Spinal cord (tissue), 10 donors: Measurements from ENCODE around the gene C16orf78. TPM values are rescaled to one million over a fixed set of nuclear protein-coding genes. Genes with fewer than 3 reads are reported as not detected.

Experiments
- DNase-seq, 6 donors: peaks; one replicate each; pipeline versions ENCODE4 v3.0.0 to v3.0.0-alpha.2; 2013 to 2015; ENCODE audit warnings: low spot score in 6 of 6, low read depth in 4 of 6
- H3K27ac ChIP-seq: one replicate; pipeline ENCODE4 v1.5.1; 2013; ENCODE audit warnings: low read depth, low read length, control low read depth
- H3K27me3 ChIP-seq: one replicate; pipeline ENCODE4 v1.6.1; 2013; ENCODE audit warnings: low read length; ENCODE audit not compliant: control insufficient read depth, insufficient read depth
- H3K36me3 ChIP-seq: one replicate; pipeline ENCODE4 v1.6.1; 2013; ENCODE audit warnings: low read length; ENCODE audit not compliant: control insufficient read depth, insufficient read depth
- H3K4me1 ChIP-seq: one replicate; pipeline ENCODE4 v1.6.1; 2013; ENCODE audit warnings: low read length; ENCODE audit not compliant: control insufficient read depth, insufficient read depth
- H3K4me3 ChIP-seq: one replicate; pipeline ENCODE4 v1.5.1; 2013; ENCODE audit warnings: low read depth, low read length, control low read depth
- H3K9me3 ChIP-seq: one replicate; pipeline ENCODE4 v1.6.1; 2013; ENCODE audit warnings: low read length; ENCODE audit not compliant: control insufficient read depth, insufficient read depth
- WGBS: methylation state at CpG from one replicate; pipeline ENCODE4 v1.1.5; 2013; ENCODE audit warnings: missing lambda C conversion rate; ENCODE audit not compliant: insufficient coverage; 5-methylcytosine and 5-hydroxymethylcytosine counted together
- polyA plus RNA-seq, 2 donors: library from polyadenylated mRNA; unstranded; fragments of 120-200 nt; gene quantifications; one replicate each; pipeline ENCODE4 v1.2.1, GENCODE V29; 2013; ENCODE audit not compliant: insufficient read length in 2 of 2
- total RNA-seq, 2 donors: library from RNA; depleted of rRNA in 1 of 2; stranded (reverse); fragments of 120-200 nt in 1 of 2; fragments of >200 nt in 1 of 2; gene quantifications; one replicate each; pipeline versions ENCODE4 v1.2.3 to v1.2.4, GENCODE V29; 2013 to 2014
- donor health status: healthy.

C16orf78 gene
- total and polyA plus RNA-seq, 4 donors, result not detected

GRCh38 chr16:49437344-49437743, 63.7 kb downstream of the C16orf78 start:
- H3K4me3 ChIP-seq, result no peak overlapping the region
- no peak for DNase-seq
- 86% methylated on average over 5 of the region's 5 CpGs for WGBS
- no peaks in the 10 kb centered on the region for H3K27me3 ChIP-seq
- no peaks in the 10 kb centered on the region for H3K36me3 ChIP-seq
- H3K4me1 ChIP-seq, result peaks cover 20% of the 10 kb centered on the region
- no peaks in the 10 kb centered on the region for H3K9me3 ChIP-seq
- H3K27ac ChIP-seq, result no peak overlapping the region

- Histone ChIP-seq H3K27me3 (no peaks in the 10 kb centered on the region), H3K27ac (no peak overlapping the region), H3K4me1 (peaks cover 31% of the 10 kb centered on the region), H3K36me3 (no peaks in the 10 kb centered on the region), H3K9me3 (no peaks in the 10 kb centered on the region), H3K4me3 (no peak overlapping the region)
- 82% methylated on average over 7 of the region's 7 CpGs for WGBS
- no peak for DNase-seq
Measured at GRCh38 chr16:49439050-49439449, 65.4 kb downstream of the C16orf78 start.

GRCh38 chr16:49439676-49440075, 66.1 kb downstream of the C16orf78 start:
- 100% methylated on average over 3 of the region's 4 CpGs for WGBS
- H3K9me3 ChIP-seq, result no peaks in the 10 kb centered on the region
- no peak overlapping the region for H3K27ac ChIP-seq

GRCh38 chr16:49440156-49441065, 66.8 kb downstream of the C16orf78 start:
- Histone ChIP-seq H3K27ac (no peak overlapping the region), H3K27me3 (no peaks in the 10 kb centered on the region), H3K9me3 (no peaks in the 10 kb centered on the region), H3K36me3 (no peaks in the 10 kb centered on the region), H3K4me3 (no peak overlapping the region), H3K4me1 (peaks cover 31% of the 10 kb centered on the region)
- 43% methylated on average over 10 of the region's 20 CpGs for WGBS
- peak in 2 of 6 donors; percentile 73 to 78 for DNase-seq

More at GRCh38 chr16:49439676-49440075, 66.1 kb downstream of the C16orf78 start:
- H3K4me3 ChIP-seq, result no peak overlapping the region
- no peaks in the 10 kb centered on the region for H3K27me3 ChIP-seq
- H3K36me3 ChIP-seq, result no peaks in the 10 kb centered on the region
- H3K4me1 ChIP-seq, result peaks cover 31% of the 10 kb centered on the region
- DNase-seq, result no peak

GRCh38 chr16:49441366-49441780, 67.8 kb downstream of the C16orf78 start:
- no peak overlapping the region for H3K27ac ChIP-seq
- no peaks in the 10 kb centered on the region for H3K36me3 ChIP-seq
- no peak overlapping the region for H3K4me3 ChIP-seq
- no peaks in the 10 kb centered on the region for H3K27me3 ChIP-seq
- H3K4me1 ChIP-seq, result peaks cover 31% of the 10 kb centered on the region
- H3K9me3 ChIP-seq, result no peaks in the 10 kb centered on the region
- whole genome bisulfite sequencing, result 23% methylated on average over 18 of the region's 18 CpGs
- peak in 2 of 6 donors; percentile 58 to 82 for DNase-seq

- peaks cover 31% of the 10 kb centered on the region for H3K4me1 ChIP-seq
Measured at GRCh38 chr16:49442805-49443204, 69.2 kb downstream of the C16orf78 start.

GRCh38 chr16:49443576-49443975, 70.0 kb downstream of the C16orf78 start:
- Histone ChIP-seq H3K27ac (no peak overlapping the region), H3K36me3 (no peaks in the 10 kb centered on the region), H3K4me3 (no peak overlapping the region), H3K9me3 (no peaks in the 10 kb centered on the region), H3K4me1 (peaks cover 31% of the 10 kb centered on the region), H3K27me3 (no peaks in the 10 kb centered on the region)
- DNase-seq, result peak in 1 of 6 donors; percentile 78
- 73% methylated on average over 6 of the region's 9 CpGs for WGBS

More at GRCh38 chr16:49442805-49443204, 69.2 kb downstream of the C16orf78 start:
- no peaks in the 10 kb centered on the region for H3K36me3 ChIP-seq
- no peaks in the 10 kb centered on the region for H3K27me3 ChIP-seq
- H3K9me3 ChIP-seq, result no peaks in the 10 kb centered on the region
- WGBS, result 44% methylated on average over 4 of the region's 5 CpGs
- peak in 1 of 6 donors; percentile 25 for DNase-seq
- no peak overlapping the region for H3K27ac ChIP-seq
- no peak overlapping the region for H3K4me3 ChIP-seq

GRCh38 chr16:49446805-49447204, 73.2 kb downstream of the C16orf78 start:
- Histone ChIP-seq H3K4me3 (no peak overlapping the region), H3K9me3 (no peaks in the 10 kb centered on the region), H3K36me3 (no peaks in the 10 kb centered on the region), H3K4me1 (peaks cover 11% of the 10 kb centered on the region), H3K27me3 (no peaks in the 10 kb centered on the region), H3K27ac (no peak overlapping the region)
- DNase-seq, result no peak
- WGBS, result no CpG with 5 or more reads among the region's 2 CpGs
